Fibroblast of skin of left quadriceps (primary cell): ENCODE measurements around the gene CDK11A.
"Not testable (repeated sequence)": the region's sequence is repeated elsewhere in the genome, so short reads cannot be mapped to it uniquely, and the experiment has no call there.

Source experiments
- DNase-seq, 2 experiments: peaks; one replicate each; pipeline ENCODE4 v3.0.0-alpha.2; 2013; ENCODE audit warnings: low read depth in 2 of 2

CDK11A gene

DNA sequence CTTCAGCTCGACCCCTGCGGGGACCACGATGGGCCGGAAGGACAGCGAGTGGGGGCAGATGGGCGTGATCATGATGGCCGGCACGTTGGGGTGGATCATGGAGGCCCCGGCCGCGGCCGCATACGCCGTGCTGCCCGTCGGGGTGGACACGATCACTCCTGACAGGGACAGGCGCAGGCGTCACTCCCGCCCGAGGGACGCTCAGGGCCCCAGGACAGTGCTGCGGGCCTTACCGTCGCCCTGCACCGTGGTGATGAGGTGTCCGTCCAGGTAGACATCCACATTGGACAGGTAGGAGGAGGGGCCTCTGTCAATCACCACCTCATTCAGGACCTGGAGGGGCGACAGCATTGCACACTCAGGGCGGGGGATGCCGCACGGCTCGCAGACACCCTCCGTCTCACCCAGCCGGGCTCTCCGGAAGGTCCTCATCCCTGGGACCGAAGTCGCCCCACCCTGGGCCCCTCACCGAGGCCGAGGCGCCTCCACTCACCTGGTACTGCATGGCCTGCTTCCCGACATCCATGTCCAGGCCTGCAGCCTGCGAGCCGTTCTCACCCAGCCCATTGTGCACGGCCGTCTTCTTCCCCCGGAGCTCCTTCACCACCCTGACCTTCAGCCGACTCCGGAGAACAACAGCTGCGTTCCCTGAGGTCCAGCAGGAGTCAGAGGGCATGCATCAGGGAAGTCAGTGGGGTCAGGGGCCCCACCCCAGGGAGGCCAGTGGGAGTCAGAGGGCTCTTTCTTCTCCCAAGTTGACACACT lies 30.1 kb upstream of the CDK11A start:
- DNase-seq, result no peak

DNA sequence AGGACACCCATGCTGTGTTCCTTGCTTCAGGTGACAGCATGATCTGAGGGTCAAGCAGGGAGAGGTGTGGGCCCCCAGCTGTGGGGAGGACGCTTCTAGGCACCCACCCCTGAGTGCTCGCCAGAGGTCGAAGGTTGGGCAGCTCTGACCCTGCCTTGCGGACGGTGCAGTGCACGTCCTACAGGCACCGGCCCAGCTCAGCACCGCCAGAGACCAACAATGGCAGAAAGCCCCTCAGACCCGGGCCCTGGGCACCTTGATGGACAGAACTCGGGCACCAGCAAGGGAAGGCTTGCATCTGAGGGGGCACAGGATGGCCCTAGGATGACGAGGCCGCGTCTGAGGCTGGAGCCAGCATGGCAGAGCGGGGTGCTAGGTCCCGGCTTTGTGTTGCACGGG lies 29.4 kb upstream of the CDK11A start:
- no peak for DNase-seq

DNA sequence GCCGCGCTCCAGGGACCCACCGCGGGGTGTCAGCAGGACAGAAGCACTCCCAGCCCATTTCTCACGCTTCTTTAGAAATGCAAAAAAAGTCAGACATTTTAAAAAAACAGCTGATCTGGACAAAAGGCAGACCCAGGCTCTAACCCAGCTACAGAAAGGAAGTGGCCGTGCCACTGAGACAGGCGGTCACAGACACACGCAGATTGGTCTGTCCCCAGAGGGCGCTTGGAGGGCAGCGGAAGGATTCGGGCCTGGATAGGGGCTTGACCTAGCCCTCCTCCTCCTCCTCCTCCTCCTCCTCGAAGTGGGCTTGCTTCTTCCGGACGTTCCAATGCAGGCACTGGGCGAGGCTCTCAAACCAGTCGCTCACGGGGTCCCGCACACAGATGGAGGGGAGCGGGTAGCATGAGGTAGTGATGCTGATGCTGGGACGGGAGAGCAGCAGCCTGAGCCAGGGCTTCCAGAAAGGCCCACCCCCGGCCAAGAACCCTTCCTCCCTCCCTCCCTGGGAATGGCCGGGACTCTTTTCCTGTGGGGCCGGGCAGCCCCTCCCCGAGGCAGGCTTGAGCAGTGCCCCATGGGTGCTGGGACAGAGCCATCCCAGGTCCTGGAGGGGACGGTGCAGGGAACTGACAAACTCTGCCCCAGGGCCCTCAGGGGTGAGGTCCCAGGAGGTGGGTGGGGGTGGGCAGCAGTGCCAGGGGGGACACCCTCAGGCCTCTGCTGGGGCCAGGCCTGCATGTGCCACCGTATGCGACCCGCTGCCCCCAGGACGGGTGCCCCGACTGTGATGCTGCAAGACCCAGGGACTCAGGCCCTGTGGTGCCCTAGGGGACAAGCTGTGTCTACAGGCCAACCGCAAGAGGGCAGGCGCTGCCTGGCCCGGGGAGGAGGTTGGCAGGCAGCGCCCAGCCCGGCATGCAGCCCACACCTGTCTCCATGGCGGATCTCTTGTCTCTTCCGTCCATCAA lies 28.8 kb upstream of the CDK11A start:
- no peak for DNase-seq

GRCh38 chr1:1752190-1752589 lies 28.0 kb upstream of the CDK11A start:
- no peak for DNase-seq

DNA sequence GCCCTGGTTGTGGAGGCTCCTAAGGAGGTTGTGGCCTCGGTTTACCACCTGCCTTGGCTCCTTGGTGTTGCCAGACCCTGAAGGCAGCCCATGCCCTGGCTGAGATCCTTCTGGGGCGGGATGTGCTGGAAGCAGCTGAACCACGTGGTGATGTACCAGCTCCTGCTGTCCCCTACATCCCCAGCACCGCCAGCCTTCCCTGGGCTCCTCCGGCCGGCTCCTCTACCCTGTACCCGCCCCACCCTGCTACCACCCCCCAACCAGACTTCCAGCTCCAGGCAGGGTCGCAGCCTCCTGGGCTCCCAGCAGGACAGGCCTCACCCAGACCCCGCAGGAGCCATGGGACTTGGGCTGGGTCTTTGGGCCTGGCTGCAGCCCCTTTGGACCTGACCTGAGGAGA lies 25.8 kb upstream of the CDK11A start:
- DNase-seq, result not testable (repeated sequence)

GRCh38 chr1:1748686-1749321 lies 24.6 kb upstream of the CDK11A start:
- no peak for DNase-seq

GRCh38 chr1:1746566-1746909 lies 22.4 kb upstream of the CDK11A start:
- DNase-seq, result not testable (repeated sequence)

GRCh38 chr1:1745651-1746565 lies 21.8 kb upstream of the CDK11A start:
- peak; percentile 57 to 60 for DNase-seq

- not testable (repeated sequence) for DNase-seq
These were observed 18.4 kb upstream of the CDK11A start for GRCh38 chr1:1742529-1742928.

DNA sequence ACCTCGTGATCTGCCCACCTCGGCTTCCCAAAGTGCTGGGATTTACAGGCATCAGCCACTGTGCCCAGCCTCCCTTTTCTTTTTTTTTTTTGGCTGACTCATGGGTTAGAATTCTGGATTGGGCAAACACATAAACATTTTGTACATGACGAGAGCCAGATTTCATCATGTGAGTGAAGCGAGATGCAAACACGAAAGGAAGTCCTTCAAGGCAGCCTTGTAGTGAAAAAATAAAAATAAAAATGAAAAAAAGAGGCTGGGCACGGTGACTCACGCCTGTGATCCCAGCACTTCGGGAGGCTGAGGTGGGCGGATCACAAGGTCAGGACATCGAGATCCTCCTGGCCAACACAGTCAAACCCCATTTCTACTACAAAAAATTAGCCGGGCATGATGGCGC lies 16.9 kb upstream of the CDK11A start:
- peak; percentile 74 to 77 for DNase-seq

- not testable (repeated sequence) for DNase-seq
These were observed 14.7 kb upstream of the CDK11A start for GRCh38 chr1:1738799-1739337.

GRCh38 chr1:1737675-1738590 lies 13.8 kb upstream of the CDK11A start:
- DNase-seq, result not testable (repeated sequence)

DNA sequence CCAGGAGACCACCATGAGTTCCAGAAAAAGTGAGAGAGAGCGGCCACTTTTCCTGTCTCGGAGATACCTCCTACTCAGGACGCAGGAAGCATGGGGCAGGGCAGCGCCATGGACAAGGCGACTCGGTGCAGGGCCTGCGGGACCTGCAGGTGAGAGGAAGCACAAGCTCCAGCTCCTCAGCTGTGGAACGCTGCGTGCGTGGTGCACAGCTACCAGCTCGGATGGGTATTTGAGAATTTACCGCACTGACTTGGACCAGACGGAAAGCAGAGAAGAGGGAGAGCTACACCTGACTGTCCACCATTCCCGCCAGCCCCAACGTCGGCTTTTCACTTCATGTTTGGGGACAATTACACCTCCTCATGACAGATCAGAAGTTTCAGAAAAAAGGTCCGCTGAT lies 8.2 kb upstream of the CDK11A start:
- no peak for DNase-seq

GRCh38 chr1:1730870-1731269 lies 6.7 kb upstream of the CDK11A start:
- no peak for DNase-seq

DNA sequence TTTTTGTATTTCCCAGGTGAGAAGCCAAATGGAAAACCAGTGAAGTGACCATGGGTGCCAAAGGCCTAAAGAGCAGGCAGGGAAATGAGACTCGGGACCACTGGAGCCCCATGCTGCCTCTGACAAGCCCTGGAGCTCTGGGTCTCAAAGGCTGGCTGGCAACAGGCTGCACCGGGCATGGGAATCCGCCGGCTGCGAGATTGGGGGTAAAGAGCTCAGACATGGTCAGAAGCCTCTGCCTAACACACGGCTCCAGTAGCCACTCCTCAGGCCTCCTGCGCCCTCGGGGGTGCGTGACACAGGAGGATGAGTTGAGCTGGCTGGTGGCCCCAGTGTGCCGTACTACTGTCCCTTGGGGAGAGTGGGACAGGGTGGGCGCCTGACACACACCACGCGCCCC lies 6.1 kb upstream of the CDK11A start:
- DNase-seq, result not testable (repeated sequence)

DNA sequence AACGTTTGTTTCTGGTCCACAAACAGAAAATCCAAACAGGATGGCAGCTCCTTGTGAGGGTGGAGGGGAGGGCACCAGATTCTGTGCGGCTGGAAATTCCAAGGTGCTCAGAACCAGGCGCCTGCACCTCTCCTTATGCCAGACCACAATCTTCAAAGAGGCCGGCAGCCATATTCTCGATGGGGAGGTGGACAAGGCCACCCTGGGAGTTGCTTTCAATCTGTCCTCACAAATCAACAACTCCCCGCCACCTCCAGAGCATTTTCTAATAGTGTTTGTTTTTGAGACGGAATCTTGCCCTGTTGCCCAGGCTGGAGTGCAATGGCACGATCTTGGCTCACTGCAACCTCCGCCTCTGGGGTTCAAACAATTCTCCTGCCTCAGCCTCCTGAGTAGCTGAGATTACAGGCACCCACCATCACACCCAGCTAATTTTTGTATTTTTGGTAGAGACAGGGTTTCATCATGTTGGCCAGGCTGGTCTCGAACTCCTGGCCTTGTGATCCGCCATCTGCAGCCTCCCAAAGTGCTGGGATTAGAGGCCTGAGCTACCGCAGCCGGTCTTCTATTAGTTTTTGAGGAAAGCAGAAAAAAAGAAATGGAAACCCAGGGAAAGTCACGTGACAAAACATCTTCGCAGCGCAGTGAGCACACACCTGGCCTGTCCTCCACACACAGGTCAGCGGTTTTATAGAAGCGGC lies 5.1 kb upstream of the CDK11A start:
- not testable (repeated sequence) for DNase-seq

DNA sequence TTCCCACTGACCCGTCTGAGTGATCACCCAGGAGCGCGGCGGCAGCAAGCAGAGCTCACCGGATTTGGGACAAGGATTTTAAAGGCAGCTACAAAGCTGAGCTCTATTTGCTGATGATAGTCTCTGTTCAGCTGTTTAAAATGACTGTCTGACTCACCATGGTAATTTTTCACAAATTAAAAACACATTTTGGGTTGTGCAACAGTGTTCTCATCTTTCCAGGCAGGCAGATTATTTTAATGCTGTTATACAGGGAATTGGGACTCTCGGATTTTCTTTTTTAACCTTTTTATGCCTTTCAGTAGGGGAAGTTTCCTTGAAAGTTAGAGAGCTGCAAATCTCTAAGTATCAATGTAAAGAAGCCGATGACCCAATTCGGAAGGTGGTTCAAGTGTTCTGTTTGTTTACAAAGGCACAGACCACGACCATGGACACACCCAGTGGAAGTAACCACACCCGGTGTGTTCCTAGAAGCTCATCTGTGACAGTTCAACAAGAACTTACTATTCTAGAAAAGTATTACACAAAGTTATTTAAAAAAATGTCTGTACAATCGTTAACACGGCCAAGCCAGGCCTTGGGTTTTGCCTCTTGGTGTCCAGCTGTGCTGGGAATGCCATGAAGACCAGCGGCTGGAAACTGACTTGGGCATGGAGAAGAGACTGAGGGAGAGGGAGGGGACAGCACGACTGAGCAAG lies 4.3 kb upstream of the CDK11A start:
- peak; percentile 73 for DNase-seq

GRCh38 chr1:1727131-1727651 lies 3.0 kb upstream of the CDK11A start:
- not testable (repeated sequence) for DNase-seq
